SU-DHL-6 (cell line): ENCODE results near the gene LPCAT1.

Source experiments
- EZH2phosphoT487 ChIP-seq: fragments of 200-600 bp; sonication (generic), shearing (Covaris generic); conservative IDR thresholded peaks from 2 replicates; pipeline ENCODE4 v1.6.1; 2018; ENCODE audit warnings: mild to moderate bottlenecking, antibody characterized with exemption, low read length, moderate library complexity, mixed read lengths
- TF ChIP-seq, protein P1 (sequence below): fragments of 200-600 bp; sonication (generic); IDR thresholded peaks from one replicate; pipeline ENCODE4 v1.5.1; 2017; ENCODE audit warnings: antibody characterized with exemption, mild to moderate bottlenecking, low read length, moderate library complexity; ENCODE audit not compliant: insufficient read depth, poor library complexity, severe bottlenecking

DNA sequence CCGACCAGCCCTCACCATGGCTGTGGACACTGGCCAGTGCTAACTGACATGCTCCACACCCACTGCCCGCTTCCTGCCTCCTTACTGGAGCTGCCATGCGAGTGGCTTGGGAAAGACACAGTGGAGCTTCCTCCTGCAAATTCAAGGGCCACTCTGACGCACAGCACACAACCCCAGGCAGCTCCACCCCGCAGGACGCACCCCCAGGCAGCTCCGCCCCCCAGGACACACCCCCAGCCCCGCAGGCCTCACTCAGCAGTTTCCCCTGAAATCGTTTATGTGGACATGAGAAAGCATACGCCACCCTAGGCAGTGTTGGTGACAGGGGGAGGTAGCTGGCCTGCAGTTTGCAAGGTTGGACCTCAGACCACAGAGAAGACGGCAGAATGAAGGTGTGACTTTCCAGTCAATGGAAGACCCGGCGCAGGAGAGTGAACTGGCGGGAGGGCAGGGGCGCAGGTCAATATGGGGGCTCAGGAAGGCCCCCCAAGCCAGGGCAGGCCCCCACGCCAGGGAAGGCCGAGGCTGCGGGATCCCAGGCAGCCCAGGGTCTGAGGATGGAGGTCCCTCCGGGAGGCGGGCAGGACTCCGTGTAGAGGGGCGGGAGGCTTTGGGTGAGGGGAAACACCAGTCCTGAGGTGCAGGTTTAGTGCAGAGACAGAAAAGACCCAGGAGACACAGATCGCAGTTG is 21.6 kb downstream of the LPCAT1 start:
- TF ChIP-seq, protein P1, sequence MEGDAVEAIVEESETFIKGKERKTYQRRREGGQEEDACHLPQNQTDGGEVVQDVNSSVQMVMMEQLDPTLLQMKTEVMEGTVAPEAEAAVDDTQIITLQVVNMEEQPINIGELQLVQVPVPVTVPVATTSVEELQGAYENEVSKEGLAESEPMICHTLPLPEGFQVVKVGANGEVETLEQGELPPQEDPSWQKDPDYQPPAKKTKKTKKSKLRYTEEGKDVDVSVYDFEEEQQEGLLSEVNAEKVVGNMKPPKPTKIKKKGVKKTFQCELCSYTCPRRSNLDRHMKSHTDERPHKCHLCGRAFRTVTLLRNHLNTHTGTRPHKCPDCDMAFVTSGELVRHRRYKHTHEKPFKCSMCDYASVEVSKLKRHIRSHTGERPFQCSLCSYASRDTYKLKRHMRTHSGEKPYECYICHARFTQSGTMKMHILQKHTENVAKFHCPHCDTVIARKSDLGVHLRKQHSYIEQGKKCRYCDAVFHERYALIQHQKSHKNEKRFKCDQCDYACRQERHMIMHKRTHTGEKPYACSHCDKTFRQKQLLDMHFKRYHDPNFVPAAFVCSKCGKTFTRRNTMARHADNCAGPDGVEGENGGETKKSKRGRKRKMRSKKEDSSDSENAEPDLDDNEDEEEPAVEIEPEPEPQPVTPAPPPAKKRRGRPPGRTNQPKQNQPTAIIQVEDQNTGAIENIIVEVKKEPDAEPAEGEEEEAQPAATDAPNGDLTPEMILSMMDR = no peak
- no peak for TF ChIP-seq EZH2phosphoT487
